SK-N-SH (cell line): ENCODE measurements around the gene BPIFA2.

ENCODE experiments used
- CTCF ChIP-seq: fragments of 200-600 bp; sonication (generic); IDR thresholded peaks from 2 replicates; pipeline ENCODE4 v1.6.1; 2017; ENCODE audit warnings: antibody characterized with exemption, mild to moderate bottlenecking, moderate library complexity
- POLR2AphosphoS5 ChIP-seq: IDR thresholded peaks from 2 replicates; pipeline ENCODE4 v1.6.1; 2012; ENCODE audit warnings: low read depth, low read length
- YY1 ChIP-seq: IDR thresholded peaks from 2 replicates; pipeline ENCODE4 v1.4.0; 2012; ENCODE audit warnings: low read depth, mild to moderate bottlenecking

- TF ChIP-seq CTCF = no peak
- TF ChIP-seq POLR2AphosphoS5 = no peak
- no peak for TF ChIP-seq YY1
These were observed 20.5 kb downstream of the BPIFA2 start for GRCh38 chr20:33188421-33188820.
